PC-3 (cell line): Measurements from ENCODE around the gene OR51A4.
"Not testable (repeated sequence)": the region's sequence is repeated elsewhere in the genome, so short reads cannot be mapped to it uniquely, and the experiment has no call there.

Experiments used
- EZH2 ChIP-seq: fragments of 300-600 bp; sonication (generic); IDR thresholded peaks from one replicate; pipeline ENCODE4 v1.6.1; 2017; ENCODE audit warnings: antibody characterized with exemption, mild to moderate bottlenecking, low read length; ENCODE audit not compliant: unreplicated experiment
- EZH2phosphoT487 ChIP-seq: fragments of 300-600 bp; sonication (generic); IDR thresholded peaks from 2 replicates; pipeline ENCODE4 v1.6.1; 2018; ENCODE audit warnings: mild to moderate bottlenecking, antibody characterized with exemption, low read length, borderline replicate concordance
- TF ChIP-seq, protein P1 (sequence below): fragments of 300-600 bp; sonication (generic); conservative IDR thresholded peaks from 2 replicates; pipeline ENCODE4 v1.5.1; 2017; ENCODE audit warnings: antibody characterized with exemption, low read depth, mild to moderate bottlenecking, low read length

DNA sequence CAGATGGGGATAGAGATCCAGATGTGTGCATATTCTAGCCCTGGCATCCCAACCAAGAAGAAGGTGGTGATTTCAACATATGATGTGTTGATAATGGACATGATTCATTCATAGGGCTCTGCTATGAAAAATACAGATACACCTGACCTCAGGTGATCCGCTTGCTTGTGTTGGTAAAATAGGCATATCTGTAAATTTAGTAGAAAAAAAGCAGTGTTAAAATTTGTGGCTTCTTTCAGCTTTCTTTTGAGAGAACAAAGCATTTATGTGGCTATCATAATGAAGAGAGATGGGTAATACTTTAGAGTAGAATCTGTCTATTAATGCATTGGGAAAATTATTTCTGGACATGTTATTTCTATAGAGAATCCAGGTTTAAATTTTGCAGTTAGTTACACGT is 8.2 kb upstream of the OR51A4 start, which contains the start of gene OR51A2:
- TF ChIP-seq, protein P1, sequence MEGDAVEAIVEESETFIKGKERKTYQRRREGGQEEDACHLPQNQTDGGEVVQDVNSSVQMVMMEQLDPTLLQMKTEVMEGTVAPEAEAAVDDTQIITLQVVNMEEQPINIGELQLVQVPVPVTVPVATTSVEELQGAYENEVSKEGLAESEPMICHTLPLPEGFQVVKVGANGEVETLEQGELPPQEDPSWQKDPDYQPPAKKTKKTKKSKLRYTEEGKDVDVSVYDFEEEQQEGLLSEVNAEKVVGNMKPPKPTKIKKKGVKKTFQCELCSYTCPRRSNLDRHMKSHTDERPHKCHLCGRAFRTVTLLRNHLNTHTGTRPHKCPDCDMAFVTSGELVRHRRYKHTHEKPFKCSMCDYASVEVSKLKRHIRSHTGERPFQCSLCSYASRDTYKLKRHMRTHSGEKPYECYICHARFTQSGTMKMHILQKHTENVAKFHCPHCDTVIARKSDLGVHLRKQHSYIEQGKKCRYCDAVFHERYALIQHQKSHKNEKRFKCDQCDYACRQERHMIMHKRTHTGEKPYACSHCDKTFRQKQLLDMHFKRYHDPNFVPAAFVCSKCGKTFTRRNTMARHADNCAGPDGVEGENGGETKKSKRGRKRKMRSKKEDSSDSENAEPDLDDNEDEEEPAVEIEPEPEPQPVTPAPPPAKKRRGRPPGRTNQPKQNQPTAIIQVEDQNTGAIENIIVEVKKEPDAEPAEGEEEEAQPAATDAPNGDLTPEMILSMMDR: not testable (repeated sequence)
- TF ChIP-seq EZH2, EZH2phosphoT487: not testable (repeated sequence)
